Erythroblast (primary cell): ENCODE data around the gene MGAT4A.

Experiments used
- GATA1 ChIP-seq: IDR thresholded peaks from 2 replicates; pipeline ENCODE4 v1.6.1; 2011; ENCODE audit warnings: low read depth, mild to moderate bottlenecking, control low read depth, low read length, moderate library complexity
- POLR2A ChIP-seq: IDR thresholded peaks from 2 replicates; pipeline ENCODE4 v1.6.1; 2011; ENCODE audit warnings: mild to moderate bottlenecking, low read length

DNA sequence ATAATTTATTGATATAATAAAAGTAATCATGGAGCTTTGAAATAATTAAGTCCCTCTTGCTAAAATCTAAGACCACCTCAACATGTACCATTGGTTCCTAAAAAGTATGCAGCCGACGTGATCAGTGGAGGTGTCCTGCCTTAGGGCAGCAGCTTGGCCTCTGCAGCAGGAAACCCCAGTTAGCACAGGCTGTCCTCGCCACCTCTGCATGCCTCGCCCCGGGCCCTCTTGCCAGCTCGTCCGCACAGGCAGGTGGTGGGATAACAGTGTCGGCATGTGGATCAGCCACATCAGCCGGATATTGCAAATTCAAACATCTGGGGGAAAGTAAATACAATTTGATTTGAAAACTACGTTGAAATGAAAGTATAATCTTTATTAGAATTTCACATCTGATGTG is 145.5 kb downstream of the MGAT4A start:
- TF ChIP-seq POLR2A (no peak), GATA1 (no peak)
